Measurements from ENCODE around the gene KCNH1.

DNA sequence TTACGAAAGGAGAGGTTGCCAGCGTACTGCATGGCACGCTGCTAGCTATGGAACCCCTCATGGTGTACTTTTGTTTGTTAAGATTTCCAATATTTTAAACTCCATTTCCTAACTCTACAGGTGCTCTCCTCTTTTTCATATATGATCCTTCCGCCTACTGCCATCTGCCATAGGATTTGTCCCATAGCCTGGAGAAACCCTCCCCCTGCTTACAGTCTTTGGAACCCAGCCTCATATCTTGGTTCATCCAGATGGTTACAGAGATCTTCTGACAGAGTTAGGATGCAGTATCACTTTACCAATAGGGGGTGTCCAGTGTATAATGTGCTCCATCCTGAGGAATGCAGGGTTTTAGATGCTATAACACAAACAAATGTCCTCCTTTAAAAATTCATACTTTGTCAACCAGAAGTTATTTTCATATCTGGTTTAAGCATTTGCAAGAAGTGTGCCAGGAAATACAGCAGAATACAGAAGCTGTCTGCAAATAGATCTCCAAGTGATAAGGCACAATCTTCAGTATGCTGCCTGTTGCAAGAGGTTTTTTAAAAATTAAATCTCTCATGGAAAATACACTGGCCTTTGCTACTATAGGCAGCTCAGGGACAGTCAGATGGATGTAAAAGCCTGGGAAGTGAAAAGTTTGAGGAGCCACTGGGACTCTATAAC, 377.8 kb downstream of the KCNH1 start:
- TF ChIP-seq, protein P1, sequence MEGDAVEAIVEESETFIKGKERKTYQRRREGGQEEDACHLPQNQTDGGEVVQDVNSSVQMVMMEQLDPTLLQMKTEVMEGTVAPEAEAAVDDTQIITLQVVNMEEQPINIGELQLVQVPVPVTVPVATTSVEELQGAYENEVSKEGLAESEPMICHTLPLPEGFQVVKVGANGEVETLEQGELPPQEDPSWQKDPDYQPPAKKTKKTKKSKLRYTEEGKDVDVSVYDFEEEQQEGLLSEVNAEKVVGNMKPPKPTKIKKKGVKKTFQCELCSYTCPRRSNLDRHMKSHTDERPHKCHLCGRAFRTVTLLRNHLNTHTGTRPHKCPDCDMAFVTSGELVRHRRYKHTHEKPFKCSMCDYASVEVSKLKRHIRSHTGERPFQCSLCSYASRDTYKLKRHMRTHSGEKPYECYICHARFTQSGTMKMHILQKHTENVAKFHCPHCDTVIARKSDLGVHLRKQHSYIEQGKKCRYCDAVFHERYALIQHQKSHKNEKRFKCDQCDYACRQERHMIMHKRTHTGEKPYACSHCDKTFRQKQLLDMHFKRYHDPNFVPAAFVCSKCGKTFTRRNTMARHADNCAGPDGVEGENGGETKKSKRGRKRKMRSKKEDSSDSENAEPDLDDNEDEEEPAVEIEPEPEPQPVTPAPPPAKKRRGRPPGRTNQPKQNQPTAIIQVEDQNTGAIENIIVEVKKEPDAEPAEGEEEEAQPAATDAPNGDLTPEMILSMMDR (IDR thresholded peaks at IDR 0.05) = no peak
- TF ChIP-seq POLR2A (IDR thresholded peaks at IDR 0.05) (no peak), EP300 (IDR thresholded peaks at IDR 0.05) (no peak)
